Bronchial epithelial cell (primary cell): ENCODE measurements around the gene KIF21B. TPM values are rescaled to one million over a fixed set of nuclear protein-coding genes. Genes with fewer than 3 reads are reported as not detected.

ENCODE experiments used
- DNase-seq: peaks from one replicate; pipeline ENCODE4 v3.0.0-alpha.2; 2010; ENCODE audit warnings: low read depth
- FAIRE-seq: peaks from 2 replicates; lab custom pipeline; 2011; peaks lifted over from hg19 to GRCh38; lab: Jason Lieb, UNC
- H3K27me3 ChIP-seq: 2 replicates; pipeline ENCODE4 v1.5.1; 2011; ENCODE audit warnings: low read length; ENCODE audit not compliant: control insufficient read depth, insufficient read depth
- H3K36me3 ChIP-seq: 2 replicates; pipeline ENCODE4 v1.5.1; 2011; ENCODE audit warnings: low read length; ENCODE audit not compliant: control insufficient read depth, insufficient read depth
- H3K4me3 ChIP-seq: 2 replicates; pipeline ENCODE4 v1.5.1; 2011; ENCODE audit warnings: mild to moderate bottlenecking, low read depth, low read length, control low read depth
- CTCF ChIP-seq: IDR thresholded peaks from 2 replicates; pipeline ENCODE4 v1.5.1; 2011; ENCODE audit warnings: mild to moderate bottlenecking, moderate library complexity, low read length, control low read depth, inconsistent platforms; ENCODE audit not compliant: insufficient read depth, severe bottlenecking
- total RNA-seq: library from RNA; depleted of rRNA; stranded (reverse); fragments of >200 nt; gene quantifications from 2 replicates; pipeline ENCODE4 v1.2.1, GENCODE V29; 2014

KIF21B gene
- total RNA-seq, 1 donor from 2014 or later: 4.2 TPM

GRCh38 chr1:200960236-200960947 is 63.1 kb downstream of the KIF21B start:
- Histone ChIP-seq H3K27me3 (no peaks in the 10 kb centered on the region), H3K4me3 (no peak overlapping the region), H3K36me3 (peaks cover 2% of the 10 kb centered on the region)
- FAIRE-seq (no peak), DNase-seq (no peak)
- no peak for TF ChIP-seq CTCF

GRCh38 chr1:200959411-200959921 is 64.0 kb downstream of the KIF21B start:
- DNase-seq (no peak), FAIRE-seq (no peak)
- peaks cover 2% of the 10 kb centered on the region for H3K36me3 ChIP-seq
- TF ChIP-seq CTCF: no peak
- no peak overlapping the region for H3K4me3 ChIP-seq
- no peaks in the 10 kb centered on the region for H3K27me3 ChIP-seq

- TF ChIP-seq CTCF: no peak
- no peak for FAIRE-seq
- Histone ChIP-seq H3K27me3 (no peaks in the 10 kb centered on the region), H3K36me3 (peaks cover 2% of the 10 kb centered on the region), H3K4me3 (no peak overlapping the region)
- no peak for DNase-seq
These were observed 64.9 kb downstream of the KIF21B start for GRCh38 chr1:200958597-200958996.

GRCh38 chr1:200954434-200954833 is 69.1 kb downstream of the KIF21B start:
- peaks cover 2% of the 10 kb centered on the region for H3K36me3 ChIP-seq
- no peak overlapping the region for H3K4me3 ChIP-seq
- FAIRE-seq (no peak), DNase-seq (no peak)
- no peaks in the 10 kb centered on the region for H3K27me3 ChIP-seq
- TF ChIP-seq CTCF: no peak

- no peak overlapping the region for H3K4me3 ChIP-seq
- no peak for DNase-seq
- no peaks in the 10 kb centered on the region for H3K27me3 ChIP-seq
- TF ChIP-seq CTCF: no peak
- no peaks in the 10 kb centered on the region for H3K36me3 ChIP-seq
- no peak for FAIRE-seq
These were observed 72.5 kb downstream of the KIF21B start for GRCh38 chr1:200951016-200951415.
